SK-N-SH (cell line): Measurements from ENCODE around the gene IL21R. TPM values are rescaled to one million over a fixed set of nuclear protein-coding genes. Genes with fewer than 3 reads are reported as not detected.

ENCODE experiments used
- CTCF ChIA-PET: fragments of 300-600, 350-600 bp; formaldehyde crosslinking; extraction: SDS; loops from one replicate; lab custom pipeline; 2021; lab: Yijun Ruan, JAX
- POLR2A ChIA-PET: fragments of 350-600 bp; sonication (Branson Sonifier 250); formaldehyde crosslinking; extraction: SDS; loops from one replicate; lab custom pipeline; 2020; ENCODE audit warnings: antibody characterized with exemption, inconsistent platforms; lab: Yijun Ruan, JAX
- DNase-seq: peaks from one replicate; pipeline ENCODE4 v3.0.0; 2012
- H2AFZ ChIP-seq: fragments of 200-600 bp; sonication (generic); 2 replicates; pipeline ENCODE4 v1.8.1; 2016; ENCODE audit warnings: antibody characterized with exemption, mild to moderate bottlenecking, low read depth
- H3F3A ChIP-seq: fragments of 200-600 bp; sonication (generic); replicated peaks from 2 replicates; pipeline ENCODE3; 2016; ENCODE audit warnings: antibody characterized with exemption, mild to moderate bottlenecking; ENCODE audit not compliant: insufficient read depth
- H3K27ac ChIP-seq, 2 experiments: fragments of 200-500 bp in 1 of 2; fragments of 200-600 bp in 1 of 2; sonication (Bioruptor generic) in 1 of 2; sonication (generic), shearing (Covaris generic) in 1 of 2; 2 replicates each; pipeline versions ENCODE4 v1.5.1 to v1.6.1; 2014 to 2016; ENCODE audit warnings: low read depth in 2 of 2, inconsistent platforms in 1 of 2, low read length in 1 of 2, mild to moderate bottlenecking in 1 of 2, mixed read lengths in 1 of 2
- H3K27me3 ChIP-seq: fragments of 200-600 bp; sonication (generic), shearing (Covaris generic); 2 replicates; pipeline ENCODE4 v1.6.1; 2016; ENCODE audit warnings: mixed run types; ENCODE audit not compliant: insufficient read depth
- H3K36me3 ChIP-seq, 2 experiments: fragments of 200-500 bp in 1 of 2; fragments of 200-600 bp in 1 of 2; sonication (Bioruptor generic) in 1 of 2; sonication (generic) in 1 of 2; replicated peaks in 1 of 2; 2 replicates each; pipeline versions ENCODE3 to v1.5.1; 2014 to 2016; ENCODE audit warnings: low read length in 1 of 2, mild to moderate bottlenecking in 1 of 2; ENCODE audit not compliant: insufficient read depth in 2 of 2, control insufficient read depth in 1 of 2
- H3K4me1 ChIP-seq, 2 experiments: fragments of 200-500 bp in 1 of 2; fragments of 200-600 bp in 1 of 2; sonication (Bioruptor generic) in 1 of 2; sonication (generic), shearing (Covaris generic) in 1 of 2; 2 replicates each; pipeline versions ENCODE4 v1.5.1 to v1.6.1; 2014 to 2016; ENCODE audit warnings: low read depth in 1 of 2, low read length in 1 of 2, mixed run types in 1 of 2; ENCODE audit not compliant: insufficient read depth in 2 of 2, control insufficient read depth in 1 of 2
- H3K4me2 ChIP-seq: fragments of 200-600 bp; sonication (generic), shearing (Covaris generic); 2 replicates; pipeline ENCODE4 v1.6.1; 2017; ENCODE audit warnings: mixed run types
- H3K4me3 ChIP-seq, 2 experiments: fragments of 200-500 bp in 1 of 2; fragments of 200-600 bp in 1 of 2; sonication (Bioruptor generic) in 1 of 2; sonication (generic), shearing (Covaris generic) in 1 of 2; 2 replicates each; pipeline versions ENCODE4 v1.5.1 to v1.8.1; 2014 to 2016; ENCODE audit warnings: low read depth in 2 of 2, inconsistent platforms in 1 of 2, low read length in 1 of 2, mild to moderate bottlenecking in 1 of 2, mixed read lengths in 1 of 2, moderate library complexity in 1 of 2
- H3K79me2 ChIP-seq: fragments of 200-600 bp; sonication (generic); 2 replicates; pipeline ENCODE4 v1.8.1; 2017; ENCODE audit warnings: mild to moderate bottlenecking; ENCODE audit not compliant: insufficient read depth
- H3K9ac ChIP-seq: fragments of 200-600 bp; sonication (generic); 2 replicates; pipeline ENCODE4 v1.6.1; 2017; ENCODE audit warnings: mixed run types
- H3K9me2 ChIP-seq: fragments of 200-600 bp; sonication (generic); 2 replicates; pipeline ENCODE4 v1.6.1; 2017; ENCODE audit warnings: mixed run types
- H3K9me3 ChIP-seq: fragments of 200-600 bp; sonication (generic); 2 replicates; pipeline ENCODE4 v1.6.1; 2017; ENCODE audit warnings: mixed run types, mild to moderate bottlenecking, moderate library complexity
- H4K20me1 ChIP-seq: fragments of 200-600 bp; sonication (generic); 2 replicates; pipeline ENCODE4 v1.6.1; 2017; ENCODE audit warnings: mild to moderate bottlenecking, mixed run types; ENCODE audit not compliant: insufficient read depth
- ELF1 ChIP-seq: IDR thresholded peaks from 2 replicates; pipeline ENCODE4 v1.4.0; 2012
- EP300 ChIP-seq, 2 experiments: IDR thresholded peaks; 2 replicates each; pipeline versions ENCODE4 v1.4.0 to v1.6.1; 2012; ENCODE audit warnings: borderline replicate concordance in 1 of 2, low read depth in 1 of 2, low read length in 1 of 2
- EZH2phosphoT487 ChIP-seq: fragments of 200-600 bp; sonication (generic); IDR thresholded peaks from 2 replicates; pipeline ENCODE4 v1.6.1; 2017; ENCODE audit warnings: low read depth, mixed run types, mild to moderate bottlenecking, antibody characterized with exemption, moderate library complexity, borderline replicate concordance
- FOSL2 ChIP-seq: IDR thresholded peaks from 2 replicates; pipeline ENCODE4 v1.4.0; 2012; ENCODE audit warnings: low read depth, mild to moderate bottlenecking, moderate library complexity, borderline replicate concordance
- FOXJ3 ChIP-seq: sonication (generic); formaldehyde crosslinking; IDR thresholded peaks from 2 replicates; pipeline ENCODE4 v1.5.1; 2020; ENCODE audit warnings: mild to moderate bottlenecking, missing genetic modification reagents
- GATA2 ChIP-seq: sonication (generic); formaldehyde crosslinking; IDR thresholded peaks from 2 replicates; pipeline ENCODE4 v1.5.0; 2020; ENCODE audit warnings: mild to moderate bottlenecking, missing genetic modification reagents
- JUND ChIP-seq: IDR thresholded peaks from 2 replicates; pipeline ENCODE4 v1.4.0; 2012
- NFIC ChIP-seq: IDR thresholded peaks from 2 replicates; pipeline ENCODE4 v1.4.0; 2012; ENCODE audit warnings: borderline replicate concordance
- RAD21 ChIP-seq: IDR thresholded peaks from 2 replicates; pipeline ENCODE4 v1.6.1; 2012; ENCODE audit warnings: mild to moderate bottlenecking, low read length
- REST ChIP-seq: IDR thresholded peaks from 2 replicates; pipeline ENCODE4 v1.6.1; 2012; ENCODE audit warnings: mild to moderate bottlenecking, low read depth, low read length, moderate library complexity
- RFX5 ChIP-seq: IDR thresholded peaks from 2 replicates; pipeline ENCODE4 v1.6.1; 2012; ENCODE audit warnings: mild to moderate bottlenecking, improper control_type of control experiment, low read length
- SMC3 ChIP-seq: IDR thresholded peaks from 2 replicates; pipeline ENCODE4 v1.6.1; 2012; ENCODE audit warnings: low read depth, low read length, improper control_type of control experiment
- ZBTB33 ChIP-seq: IDR thresholded peaks from 2 replicates; pipeline ENCODE4 v1.4.0; 2012; ENCODE audit warnings: low read depth, borderline replicate concordance
- WGBS: methylation state at CpG from one replicate; pipeline ENCODE4 v1.1.6; 2017; ENCODE audit warnings: low lambda C conversion rate; 5-methylcytosine and 5-hydroxymethylcytosine counted together
- polyA plus RNA-seq, 3 experiments: library from polyadenylated mRNA; depleted of rRNA; stranded (reverse); fragments of >200 nt; gene quantifications; 2 replicates each; pipeline ENCODE4 v1.2.3, GENCODE V29; 2012
- TF ChIP-seq, protein P1 (sequence below): IDR thresholded peaks from 2 replicates; pipeline ENCODE4 v1.4.0; 2012; ENCODE audit warnings: low read depth, borderline replicate concordance
- TF ChIP-seq, protein P2 (sequence below): fragments of 200-600 bp; sonication (generic); IDR thresholded peaks from 2 replicates; pipeline ENCODE4 v1.6.1; 2017; ENCODE audit warnings: antibody characterized with exemption, mild to moderate bottlenecking, moderate library complexity

The IL21R gene
- polyA plus RNA-seq, 1 of the 3 experiments (the other 2 are of a cell fraction), result 0.13 TPM

DNA sequence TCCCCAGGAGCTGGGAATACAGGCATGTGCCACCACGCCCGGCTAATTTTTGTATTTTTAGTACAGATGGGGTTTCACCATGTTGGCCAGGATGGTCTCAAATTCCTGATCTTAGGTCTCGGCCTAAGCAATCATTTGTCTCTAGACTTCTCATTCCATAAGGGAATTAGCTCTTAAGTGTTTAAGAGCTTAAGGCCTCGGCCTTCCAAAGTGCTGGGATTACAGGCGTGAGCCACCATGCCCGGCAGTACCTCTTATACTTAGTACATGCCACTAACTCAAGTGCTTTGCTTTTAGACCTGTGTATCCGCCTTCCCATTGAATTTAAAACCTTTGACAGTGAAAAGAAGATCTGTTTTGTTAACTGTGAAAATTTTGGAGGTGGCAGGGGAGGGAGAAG is 16.6 kb upstream of the IL21R start:
- DNase-seq, result no peak
- H3K27ac ChIP-seq, result no peak overlapping the region
- POLR2A ChIA-PET, result no interaction called here
- H3K9ac ChIP-seq, result no peak overlapping the region
- H3K27me3 ChIP-seq, result no peaks in the 10 kb centered on the region
- no peaks in the 10 kb centered on the region for H3K9me3 ChIP-seq
- no peaks in the 10 kb centered on the region for H3F3A ChIP-seq
- H4K20me1 ChIP-seq, result no peaks in the 10 kb centered on the region
- TF ChIP-seq, protein P1, sequence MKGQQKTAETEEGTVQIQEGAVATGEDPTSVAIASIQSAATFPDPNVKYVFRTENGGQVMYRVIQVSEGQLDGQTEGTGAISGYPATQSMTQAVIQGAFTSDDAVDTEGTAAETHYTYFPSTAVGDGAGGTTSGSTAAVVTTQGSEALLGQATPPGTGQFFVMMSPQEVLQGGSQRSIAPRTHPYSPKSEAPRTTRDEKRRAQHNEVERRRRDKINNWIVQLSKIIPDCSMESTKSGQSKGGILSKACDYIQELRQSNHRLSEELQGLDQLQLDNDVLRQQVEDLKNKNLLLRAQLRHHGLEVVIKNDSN, result no peak
- no peak for TF ChIP-seq GATA2
- CTCF ChIA-PET, result interaction anchor here (0.7 to 2.7 kb wide), 2 partner anchors 11 to 150 kb away, joined by 3 to 6 read pairs; no protein-coding TSS in a partner anchor
- H3K79me2 ChIP-seq, result no peaks in the 10 kb centered on the region
- H3K4me2 ChIP-seq, result no peak overlapping the region
- no peaks in the 10 kb centered on the region for H3K36me3 ChIP-seq
- no peak overlapping the region for H3K4me3 ChIP-seq
- 30% methylated on average over 7 of the region's 7 CpGs for WGBS
- H3K4me1 ChIP-seq, result no peaks in the 10 kb centered on the region
- no peak overlapping the region for H2AFZ ChIP-seq
- H3K9me2 ChIP-seq, result no peaks in the 10 kb centered on the region

- Histone ChIP-seq H4K20me1 (no peaks in the 10 kb centered on the region), H3F3A (no peaks in the 10 kb centered on the region), H3K27ac (no peak overlapping the region), H3K79me2 (no peaks in the 10 kb centered on the region), H2AFZ (no peak overlapping the region), H3K9me3 (no peaks in the 10 kb centered on the region), H3K36me3 (no peaks in the 10 kb centered on the region), H3K4me2 (no peak overlapping the region), H3K4me1 (no peaks in the 10 kb centered on the region), H3K9me2 (no peaks in the 10 kb centered on the region), H3K27me3 (no peaks in the 10 kb centered on the region), H3K9ac (no peak overlapping the region), H3K4me3 (no peak overlapping the region)
- ChIA-PET POLR2A (no interaction called here), CTCF (interaction anchor here (1.5 to 2.7 kb wide), 2 partner anchors 19 to 151 kb away, joined by 6 read pairs; no protein-coding TSS in a partner anchor)
- TF ChIP-seq FOSL2 (no peak), RFX5 (no peak), EZH2phosphoT487 (no peak), SMC3 (no peak), RAD21 (no peak), REST (no peak), NFIC (no peak), ELF1 (no peak), FOXJ3 (CRISPR knock-in tag) (no peak), ZBTB33 (no peak), EP300 (IDR thresholded peaks at IDR 0.05; ENCODE audit: borderline replicate concordance in 1 of 2, low read depth in 1 of 2, low read length in 1 of 2) (no peak), JUND (no peak)
- TF ChIP-seq, protein P2, sequence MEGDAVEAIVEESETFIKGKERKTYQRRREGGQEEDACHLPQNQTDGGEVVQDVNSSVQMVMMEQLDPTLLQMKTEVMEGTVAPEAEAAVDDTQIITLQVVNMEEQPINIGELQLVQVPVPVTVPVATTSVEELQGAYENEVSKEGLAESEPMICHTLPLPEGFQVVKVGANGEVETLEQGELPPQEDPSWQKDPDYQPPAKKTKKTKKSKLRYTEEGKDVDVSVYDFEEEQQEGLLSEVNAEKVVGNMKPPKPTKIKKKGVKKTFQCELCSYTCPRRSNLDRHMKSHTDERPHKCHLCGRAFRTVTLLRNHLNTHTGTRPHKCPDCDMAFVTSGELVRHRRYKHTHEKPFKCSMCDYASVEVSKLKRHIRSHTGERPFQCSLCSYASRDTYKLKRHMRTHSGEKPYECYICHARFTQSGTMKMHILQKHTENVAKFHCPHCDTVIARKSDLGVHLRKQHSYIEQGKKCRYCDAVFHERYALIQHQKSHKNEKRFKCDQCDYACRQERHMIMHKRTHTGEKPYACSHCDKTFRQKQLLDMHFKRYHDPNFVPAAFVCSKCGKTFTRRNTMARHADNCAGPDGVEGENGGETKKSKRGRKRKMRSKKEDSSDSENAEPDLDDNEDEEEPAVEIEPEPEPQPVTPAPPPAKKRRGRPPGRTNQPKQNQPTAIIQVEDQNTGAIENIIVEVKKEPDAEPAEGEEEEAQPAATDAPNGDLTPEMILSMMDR, result no peak
- WGBS, result 42% methylated on average over 4 of the region's 4 CpGs
- no peak for DNase-seq
Observed at GRCh38 chr16:27386674-27387073, 15.3 kb upstream of the IL21R start.
